ENCODE results near the gene FBXL16.

GRCh38 chr16:702341-702740 lies 3.3 kb downstream of the FBXL16 start:
- TF ChIP-seq, protein P1, sequence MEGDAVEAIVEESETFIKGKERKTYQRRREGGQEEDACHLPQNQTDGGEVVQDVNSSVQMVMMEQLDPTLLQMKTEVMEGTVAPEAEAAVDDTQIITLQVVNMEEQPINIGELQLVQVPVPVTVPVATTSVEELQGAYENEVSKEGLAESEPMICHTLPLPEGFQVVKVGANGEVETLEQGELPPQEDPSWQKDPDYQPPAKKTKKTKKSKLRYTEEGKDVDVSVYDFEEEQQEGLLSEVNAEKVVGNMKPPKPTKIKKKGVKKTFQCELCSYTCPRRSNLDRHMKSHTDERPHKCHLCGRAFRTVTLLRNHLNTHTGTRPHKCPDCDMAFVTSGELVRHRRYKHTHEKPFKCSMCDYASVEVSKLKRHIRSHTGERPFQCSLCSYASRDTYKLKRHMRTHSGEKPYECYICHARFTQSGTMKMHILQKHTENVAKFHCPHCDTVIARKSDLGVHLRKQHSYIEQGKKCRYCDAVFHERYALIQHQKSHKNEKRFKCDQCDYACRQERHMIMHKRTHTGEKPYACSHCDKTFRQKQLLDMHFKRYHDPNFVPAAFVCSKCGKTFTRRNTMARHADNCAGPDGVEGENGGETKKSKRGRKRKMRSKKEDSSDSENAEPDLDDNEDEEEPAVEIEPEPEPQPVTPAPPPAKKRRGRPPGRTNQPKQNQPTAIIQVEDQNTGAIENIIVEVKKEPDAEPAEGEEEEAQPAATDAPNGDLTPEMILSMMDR (conservative IDR thresholded peaks at IDR 0.05 in 1 of 2, IDR thresholded peaks at IDR 0.05 in 1 of 2; ENCODE audit: low read depth in 1 of 2, low read length in 2 of 2): no peak
- no peak for TF ChIP-seq EZH2 (IDR thresholded peaks at IDR 0.05; ENCODE audit: low read length, missing control alignments)
